GM18502 (cell line): ENCODE measurements around the gene TEPSIN.

ENCODE experiments used
- ATAC-seq: cut with Tn5 transposase; IDR thresholded peaks from one replicate; pipeline ENCODE4 v1.9.1; 2021; ENCODE audit warnings: mild to moderate bottlenecking; ENCODE audit not compliant: unreplicated experiment, poor library complexity

Gene TEPSIN

DNA sequence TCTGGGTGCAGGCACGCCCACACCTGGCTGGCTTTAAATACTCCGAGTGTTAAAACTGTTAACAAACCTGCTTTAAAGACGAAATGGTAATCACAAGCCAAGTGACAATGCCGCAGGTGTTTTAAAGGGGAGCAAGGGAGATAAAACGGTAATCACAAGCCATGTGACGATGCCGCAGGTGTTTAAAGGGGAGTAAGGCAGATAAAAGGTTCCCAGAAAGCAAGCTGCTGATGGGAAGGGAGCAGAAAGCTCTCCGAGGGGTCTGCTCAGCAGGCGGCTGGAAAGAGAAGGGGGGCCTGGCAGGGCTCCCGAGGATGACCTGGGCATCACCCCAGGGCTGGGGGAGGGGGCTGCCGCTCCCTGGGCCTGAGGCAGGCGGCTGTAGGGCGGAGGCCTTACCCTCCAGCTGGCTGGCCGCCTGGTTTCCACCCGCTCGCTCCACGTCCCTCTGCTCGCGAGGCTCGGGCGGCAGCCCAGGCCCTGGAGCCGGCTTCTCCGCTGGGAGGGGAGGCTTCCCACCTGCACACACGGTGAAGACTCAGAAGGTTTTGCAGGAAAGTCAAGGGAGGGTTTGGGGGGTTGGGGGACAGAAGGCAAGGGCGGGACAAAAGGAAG, 12.3 kb upstream of the TEPSIN start:
- ATAC-seq, result no peak

DNA sequence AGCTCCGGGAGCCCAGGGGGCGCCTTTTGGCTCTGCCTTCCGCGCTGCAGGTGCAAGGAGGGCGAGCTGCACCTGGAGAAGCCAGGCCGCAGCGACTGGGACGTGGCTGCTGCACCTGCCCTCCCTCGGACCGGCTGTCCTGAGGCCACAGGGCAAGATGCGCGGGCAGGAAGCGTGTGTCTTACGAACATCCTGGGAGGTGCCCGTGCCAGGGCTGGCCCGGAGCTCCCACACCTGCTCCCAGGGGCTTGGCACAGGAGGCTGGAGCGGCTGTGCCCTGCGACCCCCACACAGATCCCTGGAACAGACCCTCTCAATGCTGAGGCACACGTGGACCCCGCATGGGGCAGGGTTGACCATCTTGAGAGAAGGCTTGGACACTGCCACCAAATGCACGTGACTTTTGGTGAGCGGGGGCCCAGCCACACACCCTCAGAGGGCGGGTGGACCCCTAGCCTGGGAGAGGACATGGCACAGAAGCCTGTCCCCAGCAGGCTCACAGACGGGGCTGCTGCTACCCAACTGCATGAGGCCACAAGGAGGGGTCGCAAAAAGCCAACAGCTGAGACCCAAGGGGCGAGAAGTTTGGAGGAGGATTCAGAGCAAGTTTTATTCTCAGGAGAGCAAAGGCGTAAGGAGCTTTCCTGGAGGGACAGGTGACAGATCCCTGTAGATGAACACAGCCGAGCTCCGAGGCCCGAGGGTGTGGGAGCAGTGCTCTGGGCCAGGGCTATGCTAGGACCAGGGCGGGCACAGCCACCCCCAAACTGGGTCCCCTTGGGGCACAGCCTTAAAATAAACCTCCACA, 11.6 kb upstream of the TEPSIN start:
- ATAC-seq, result no peak

DNA sequence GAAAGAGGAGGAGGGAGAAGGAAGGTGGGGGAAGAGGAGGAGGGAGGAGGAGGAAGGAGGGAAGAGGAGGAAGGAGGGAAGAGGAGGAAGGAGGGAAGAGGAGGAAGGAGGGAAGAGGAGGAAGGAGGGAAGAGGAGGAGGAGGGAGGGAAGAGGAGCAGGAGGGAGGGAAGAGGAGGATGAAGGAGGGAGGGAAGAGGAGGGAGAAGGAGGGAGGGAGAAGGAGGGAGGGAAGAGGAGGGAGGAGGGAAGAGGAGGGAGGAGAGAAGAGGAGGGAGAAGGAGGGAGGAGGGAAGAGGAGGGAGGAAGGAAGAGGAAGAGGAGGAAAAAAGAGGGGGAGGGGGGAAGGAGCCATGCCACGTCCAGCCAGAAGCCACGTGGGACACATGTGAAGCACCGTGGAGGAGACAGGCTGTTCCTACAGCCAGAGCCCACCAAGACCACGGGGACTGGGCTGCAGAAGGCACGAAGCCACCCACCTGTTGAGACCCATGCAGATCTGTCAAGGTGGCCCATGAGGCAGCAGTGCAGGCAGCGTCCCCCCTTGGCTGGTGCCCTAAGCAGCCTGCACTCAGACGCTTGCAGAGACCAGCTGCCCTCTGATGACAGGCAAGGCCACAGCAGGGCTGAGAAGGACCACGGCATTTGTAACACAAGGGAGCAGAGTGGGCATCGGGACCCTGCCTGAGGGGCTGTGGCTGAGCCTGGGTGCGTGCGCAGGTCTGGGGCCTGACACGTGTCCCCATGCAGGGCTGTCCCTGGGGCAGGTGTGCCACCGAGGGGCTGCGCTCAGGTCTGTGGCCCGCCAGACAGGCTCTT, 10.6 kb upstream of the TEPSIN start:
- no peak for ATAC-seq

DNA sequence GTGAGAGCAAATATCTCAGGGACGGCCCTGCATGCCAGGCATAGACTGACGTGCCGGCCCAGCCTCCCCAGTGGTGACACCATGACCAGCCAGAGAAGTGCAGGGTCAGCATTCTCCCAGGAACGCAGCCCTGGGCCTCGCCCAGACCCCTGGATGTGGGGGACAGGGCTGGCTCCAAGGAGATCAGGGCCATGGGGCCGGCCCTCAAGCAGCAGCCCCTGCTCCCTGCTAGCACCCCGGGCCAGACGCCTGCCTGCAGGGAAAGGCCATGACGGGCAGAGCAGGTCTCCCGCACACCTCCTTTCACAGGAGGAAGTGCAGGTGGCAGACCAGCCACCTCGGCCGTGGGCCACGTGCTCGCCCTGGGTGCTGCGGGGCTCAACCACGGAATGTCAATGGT, 9.8 kb upstream of the TEPSIN start:
- ATAC-seq, result no peak

DNA sequence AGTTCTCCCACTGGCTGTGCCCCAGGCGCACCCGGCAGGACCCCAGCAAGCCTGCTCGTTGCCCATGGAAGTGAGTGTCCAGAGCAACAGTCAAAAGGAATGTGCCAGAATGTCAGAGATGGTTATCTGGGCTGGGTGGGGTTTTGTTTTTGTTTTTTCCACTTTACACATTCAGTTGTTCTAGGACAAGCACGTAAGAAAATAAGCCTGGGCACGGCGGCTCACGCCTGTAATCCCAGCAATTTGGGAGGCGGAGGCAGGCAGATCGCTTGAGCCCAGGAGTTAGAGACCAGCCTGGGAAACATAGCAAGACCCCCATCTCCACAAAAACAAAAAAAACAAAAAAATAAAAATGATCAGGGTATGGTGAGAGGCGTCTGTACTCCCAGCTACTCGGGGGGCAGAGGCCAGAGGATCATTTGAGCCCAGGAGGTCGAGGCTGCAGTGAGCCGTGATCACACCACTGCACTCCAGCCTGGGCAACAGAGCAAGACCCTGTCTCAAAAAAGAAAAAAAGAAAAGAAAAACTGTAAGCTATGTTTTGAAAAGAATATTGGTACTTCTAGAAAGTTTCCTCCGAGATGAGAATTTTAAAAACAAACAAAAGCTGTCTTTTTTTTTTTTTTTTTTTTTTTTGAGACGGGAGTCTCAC, 8.6 kb upstream of the TEPSIN start:
- ATAC-seq, result no peak

DNA sequence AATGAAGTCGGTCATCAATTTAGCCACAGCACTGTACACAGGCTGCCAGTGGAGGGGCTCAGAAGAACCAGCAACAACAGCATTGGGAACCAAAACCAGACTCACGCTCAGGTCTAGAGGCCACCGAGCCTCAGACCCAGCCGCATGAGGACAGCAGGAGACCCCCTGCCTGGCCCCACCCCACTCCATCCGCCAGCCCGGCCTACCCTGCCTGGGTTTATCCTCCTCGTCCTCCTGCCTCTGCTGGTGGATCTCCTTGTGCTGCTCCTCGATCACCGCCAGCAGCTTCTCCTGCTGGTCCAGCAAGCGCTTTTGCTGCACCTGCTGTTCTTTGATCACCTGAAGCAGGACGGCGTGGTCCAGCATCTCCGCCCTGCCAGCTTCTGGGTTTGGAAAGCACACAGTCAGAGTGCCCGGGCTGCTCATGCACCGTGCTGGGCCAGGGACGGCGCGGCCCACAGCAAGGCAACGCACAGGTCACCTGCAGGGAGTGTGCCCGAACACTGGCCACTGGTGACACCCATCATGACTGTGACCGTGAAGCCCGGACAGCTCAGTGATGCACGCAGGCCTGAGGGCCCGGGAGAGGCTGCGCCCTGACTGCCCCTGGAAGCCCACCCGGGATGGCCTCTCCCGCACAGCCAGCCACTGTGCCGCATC, 8.0 kb upstream of the TEPSIN start:
- no peak for ATAC-seq

DNA sequence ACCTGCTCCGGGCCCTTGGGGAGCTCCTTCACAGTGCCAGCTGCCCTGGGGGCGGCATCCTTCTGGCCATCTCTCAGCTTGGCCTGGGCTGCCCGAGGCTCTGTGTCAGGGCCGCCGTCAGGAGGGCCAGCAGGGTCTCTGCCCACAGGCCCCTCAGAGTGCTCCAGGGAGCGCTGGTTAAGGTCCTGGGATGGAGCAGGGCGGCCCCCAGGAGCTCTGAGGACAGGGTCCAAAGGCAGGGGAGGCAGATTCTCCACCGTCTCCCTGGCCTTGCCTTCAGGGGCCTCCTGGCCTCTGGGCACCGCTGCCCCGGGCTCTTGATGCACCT, 7.5 kb upstream of the TEPSIN start:
- ATAC-seq, result no peak

DNA sequence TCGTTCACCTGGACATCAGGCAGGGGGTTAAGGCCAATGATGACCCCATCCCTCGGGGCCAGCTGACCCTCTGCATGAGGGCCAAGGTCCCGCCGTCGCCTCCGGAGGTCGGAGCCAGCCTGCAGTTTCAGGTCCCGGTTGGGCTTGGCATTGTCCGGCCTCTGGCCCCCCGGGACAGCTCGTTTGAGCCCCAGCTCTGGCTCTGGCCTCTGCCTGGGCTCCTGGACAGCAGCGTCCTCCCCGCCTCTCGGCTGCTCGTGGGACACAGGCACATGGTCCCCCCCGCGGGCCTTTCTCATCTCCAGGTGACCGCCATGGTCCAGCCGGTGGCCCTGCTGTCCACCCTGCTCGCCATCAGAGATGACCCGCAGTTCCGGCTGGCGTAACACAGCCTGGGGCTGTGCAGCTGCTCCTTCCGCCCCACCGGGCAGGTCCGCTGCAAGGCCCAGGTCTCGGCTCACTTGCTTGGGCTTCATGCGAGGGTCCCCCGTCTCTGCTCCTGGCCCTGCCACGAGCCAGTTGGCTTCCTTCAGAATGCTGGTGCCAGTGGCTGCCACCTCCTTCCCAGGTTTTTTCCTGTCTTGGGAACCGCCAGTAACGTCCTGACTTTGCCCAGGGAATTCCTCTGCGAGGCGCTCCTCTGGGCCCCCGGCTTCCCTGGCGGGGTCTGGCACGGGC, 6.9 kb upstream of the TEPSIN start:
- no peak for ATAC-seq

DNA sequence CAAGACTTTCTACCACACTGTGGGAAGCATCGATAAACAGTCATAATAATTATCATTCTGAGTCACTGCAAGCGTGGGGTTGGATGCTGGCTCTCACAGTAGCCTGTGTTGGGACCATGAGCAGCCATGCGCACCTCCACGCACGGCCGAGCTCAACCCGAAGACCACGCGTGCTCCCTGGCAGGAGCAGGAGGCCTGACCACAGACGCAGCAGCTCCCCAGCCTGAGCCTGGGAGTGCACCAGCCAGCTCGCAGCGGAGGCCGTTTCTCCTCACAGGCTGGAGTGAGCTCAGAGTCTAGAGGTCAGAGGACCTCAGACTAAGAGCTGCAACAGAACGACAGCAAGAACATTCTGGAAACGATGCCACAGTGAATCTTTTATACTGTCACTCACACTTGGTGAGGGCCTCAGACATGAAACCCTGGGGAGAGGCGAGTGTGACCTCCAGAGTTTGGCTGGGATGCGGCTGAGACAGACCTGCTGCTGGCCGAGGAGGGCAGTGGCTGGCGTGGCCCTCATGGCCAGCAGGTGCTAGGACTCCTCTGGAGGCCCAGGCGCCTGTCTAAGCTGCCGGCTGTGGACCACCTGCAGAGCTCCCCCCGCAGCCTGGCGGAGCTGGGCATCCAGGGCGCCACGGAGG, 6.3 kb upstream of the TEPSIN start:
- ATAC-seq, result no peak

DNA sequence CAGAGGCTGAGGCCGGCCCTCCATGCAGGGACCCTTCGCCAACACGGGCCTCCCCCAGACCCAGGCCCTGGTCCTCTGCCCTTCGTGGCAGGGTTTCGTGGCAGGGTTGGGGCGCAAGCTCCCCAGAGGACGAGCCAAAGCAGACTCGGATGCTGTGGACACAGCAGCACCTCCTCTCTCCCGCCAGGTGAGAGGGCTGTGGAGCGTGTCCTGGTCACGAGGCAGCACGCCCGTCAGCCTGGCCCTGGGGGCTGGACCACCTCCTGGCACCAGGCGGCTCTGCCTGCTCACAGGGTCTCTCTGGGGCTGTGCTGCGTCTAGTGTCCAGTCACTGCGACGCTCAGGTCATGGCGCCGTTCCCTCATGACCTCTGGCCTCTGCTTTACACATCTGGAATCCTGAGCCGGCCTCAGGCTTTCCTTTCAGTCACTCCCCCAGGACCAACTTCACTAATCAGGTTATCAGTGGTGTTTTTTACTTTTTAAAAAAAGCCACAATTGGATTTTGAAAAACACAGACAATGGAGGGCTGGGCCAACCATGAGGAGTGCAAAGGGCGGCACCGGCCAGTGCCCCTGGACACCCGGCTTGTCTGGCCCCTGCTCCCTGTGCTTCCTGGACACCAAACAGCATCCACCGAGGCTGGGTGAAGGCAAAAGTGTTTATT, 5.6 kb upstream of the TEPSIN start:
- no peak for ATAC-seq

DNA sequence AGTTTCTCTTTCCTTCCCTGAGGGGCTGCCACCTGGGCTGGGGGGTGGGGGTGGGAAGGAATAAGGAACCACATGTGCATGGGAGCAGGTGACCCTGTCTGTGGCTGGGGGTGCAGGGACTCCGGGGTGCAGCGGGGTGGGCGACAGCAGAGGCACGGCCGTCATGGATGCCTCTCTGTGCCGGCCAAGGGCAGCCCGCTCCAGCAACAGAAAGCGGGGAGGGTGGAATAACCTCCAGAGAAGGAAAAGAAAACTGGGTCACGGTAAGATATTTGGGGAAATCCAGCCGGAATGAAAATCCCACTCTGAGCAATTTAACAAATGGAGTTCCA, 4.4 kb upstream of the TEPSIN start:
- ATAC-seq, result no peak

DNA sequence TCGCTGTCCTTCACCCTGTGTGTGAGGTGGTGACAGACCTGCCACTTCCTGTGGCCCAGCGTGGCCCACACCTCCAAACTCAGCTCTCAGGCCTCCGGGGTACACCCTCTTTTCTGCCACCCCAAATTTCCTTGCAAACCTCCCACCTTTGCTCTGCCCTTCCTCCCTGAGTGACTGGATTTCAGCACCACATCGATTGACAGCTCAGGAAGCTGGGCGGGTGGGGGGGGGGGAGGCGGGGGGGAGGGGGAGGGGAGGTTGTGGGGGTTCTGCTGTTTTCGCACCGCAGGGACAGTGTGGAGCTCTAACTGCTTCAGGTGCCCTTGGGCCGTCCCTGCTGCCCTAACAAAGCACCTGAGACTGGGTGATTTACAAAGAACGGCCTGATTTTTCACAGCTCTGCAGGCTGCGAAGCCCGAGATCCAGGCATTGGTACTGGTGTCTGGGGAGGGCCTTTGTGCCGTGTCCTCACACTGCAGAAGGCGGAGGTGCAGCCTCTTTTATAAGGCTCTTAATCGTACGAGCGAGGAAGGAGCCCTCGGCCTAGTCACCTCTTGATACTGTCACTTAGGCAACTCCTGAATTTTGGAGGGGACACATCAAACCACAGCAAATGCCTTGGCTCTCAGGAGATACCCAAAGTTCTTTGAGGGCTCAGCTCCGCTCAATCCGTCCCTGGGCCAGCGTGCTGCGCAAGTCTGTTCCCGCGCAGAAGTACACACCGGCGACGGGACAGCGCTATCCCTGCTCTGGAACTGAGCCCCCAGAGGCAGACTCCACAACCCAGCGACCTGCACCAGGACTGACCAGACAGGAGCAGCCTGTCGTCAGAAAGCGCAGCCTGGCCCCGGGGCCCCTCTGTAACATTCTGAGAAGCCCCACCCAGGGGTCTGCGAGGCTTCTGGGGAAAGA, 3.8 kb upstream of the TEPSIN start:
- no peak for ATAC-seq

DNA sequence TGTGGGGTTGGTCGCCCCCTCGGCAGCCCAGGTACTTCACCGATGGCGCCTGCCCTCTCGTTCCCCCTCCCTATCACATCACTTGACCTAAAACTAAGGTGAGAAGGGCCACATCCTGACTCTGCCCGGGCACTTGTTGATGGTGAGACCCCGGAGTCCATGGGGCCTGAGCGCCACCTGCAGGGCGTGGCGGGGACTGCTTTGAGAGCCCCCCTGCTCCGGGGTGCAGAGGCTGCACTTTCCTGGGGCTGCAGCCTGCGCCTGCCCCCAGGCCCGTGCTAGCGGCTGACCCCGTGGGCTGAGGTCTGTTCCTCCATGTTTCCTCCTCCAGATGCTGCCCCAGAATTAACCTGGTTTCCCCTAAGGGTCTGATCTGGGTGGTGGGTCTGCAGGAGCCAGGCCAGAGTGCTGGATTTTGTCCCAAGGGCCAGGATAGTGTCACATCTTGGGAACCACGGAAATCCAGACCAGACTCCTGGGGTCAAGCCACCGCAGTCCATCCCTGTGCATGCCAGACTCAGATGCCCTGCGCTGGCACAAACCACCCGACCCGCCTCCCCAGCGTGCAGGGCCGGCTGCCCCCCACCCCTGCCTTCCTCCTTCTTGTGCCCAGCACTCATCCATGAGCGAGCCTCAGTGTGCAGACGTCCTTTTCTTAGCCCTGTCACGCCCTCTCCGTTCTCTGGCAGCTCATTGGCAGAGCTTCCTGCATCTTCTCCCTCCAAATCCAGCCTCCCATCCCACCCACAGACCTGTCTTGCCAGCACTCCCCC, 3.0 kb upstream of the TEPSIN start:
- no peak for ATAC-seq

DNA sequence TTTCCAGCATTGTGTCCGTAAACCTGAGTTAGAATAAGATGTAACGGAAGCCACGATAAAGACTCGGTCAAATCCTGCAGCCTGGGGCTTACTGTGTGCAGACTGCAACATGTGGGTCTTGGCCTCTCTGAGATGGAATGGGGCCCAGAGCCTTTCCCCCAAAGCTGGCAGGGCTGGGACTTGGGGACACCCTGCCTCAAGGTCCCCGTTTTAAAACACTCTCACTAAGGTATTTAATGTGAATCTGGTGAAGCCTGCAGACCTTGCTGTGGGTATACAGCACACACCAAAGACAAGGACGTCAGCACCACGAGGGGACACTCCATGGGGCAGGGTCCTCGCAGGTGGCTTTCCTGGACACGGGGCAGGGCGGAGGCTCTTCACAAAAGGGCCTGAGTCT, 2.3 kb upstream of the TEPSIN start:
- ATAC-seq, result no peak

DNA sequence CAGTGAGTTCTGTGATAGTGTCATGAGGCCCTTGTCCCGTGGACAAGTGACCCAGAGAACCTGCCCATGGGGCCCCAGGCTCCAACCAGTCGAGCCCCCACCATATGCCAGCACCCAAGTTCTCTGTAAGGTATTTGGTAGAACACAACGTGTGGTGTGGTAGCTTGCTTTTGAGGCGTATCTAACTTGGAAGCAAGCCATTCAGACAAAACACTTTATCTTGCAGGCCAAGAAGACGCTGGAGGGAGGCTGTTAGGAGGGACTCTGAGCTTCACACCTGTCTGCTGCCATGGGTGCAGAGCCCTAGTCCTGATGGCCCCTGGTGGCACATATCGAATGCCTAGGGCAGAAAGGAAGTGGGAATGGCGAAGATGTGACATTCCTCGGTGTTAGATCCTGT, 1.9 kb upstream of the TEPSIN start:
- ATAC-seq, result no peak

DNA sequence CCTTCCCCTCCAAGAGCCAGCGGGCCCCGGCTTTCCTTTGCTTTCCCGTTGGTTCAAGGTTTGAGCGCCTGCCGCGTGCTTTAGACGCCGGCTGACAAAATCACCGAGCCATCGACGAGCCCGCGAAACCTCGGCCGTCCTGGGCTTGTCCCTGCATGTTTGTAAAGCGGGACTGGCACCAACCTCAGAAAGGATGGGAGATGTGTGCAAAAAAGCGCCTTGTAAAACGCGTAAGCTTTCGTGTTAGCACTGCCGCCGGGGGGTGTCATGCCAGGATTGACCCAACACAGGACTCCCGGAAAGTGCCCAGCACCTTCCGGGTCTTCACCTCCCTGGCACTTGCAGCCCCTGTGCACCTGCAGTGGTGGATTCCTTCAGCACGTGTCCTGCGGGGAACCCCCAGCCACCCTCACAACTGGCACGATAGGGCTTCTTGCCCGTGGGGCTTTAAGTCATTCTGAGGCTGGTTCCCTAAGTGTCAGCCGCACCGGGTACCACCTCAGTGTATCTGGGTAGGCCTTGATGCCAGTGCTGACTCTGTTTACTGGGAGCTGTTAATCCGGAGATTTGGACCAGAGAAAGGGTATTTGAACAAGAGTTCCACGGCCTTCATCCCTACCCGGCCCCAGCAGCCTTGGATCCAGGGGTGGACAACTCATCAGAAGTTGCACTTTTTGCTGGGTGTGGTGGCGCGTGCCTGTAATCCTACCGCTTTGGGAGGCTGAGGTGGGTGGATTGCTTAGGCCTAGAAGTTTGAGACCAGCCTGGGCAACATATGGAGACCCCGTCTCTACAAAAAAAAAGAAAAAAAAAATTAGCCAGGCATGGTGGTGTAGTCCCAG, 1.1 kb upstream of the TEPSIN start:
- ATAC-seq, result no peak

DNA sequence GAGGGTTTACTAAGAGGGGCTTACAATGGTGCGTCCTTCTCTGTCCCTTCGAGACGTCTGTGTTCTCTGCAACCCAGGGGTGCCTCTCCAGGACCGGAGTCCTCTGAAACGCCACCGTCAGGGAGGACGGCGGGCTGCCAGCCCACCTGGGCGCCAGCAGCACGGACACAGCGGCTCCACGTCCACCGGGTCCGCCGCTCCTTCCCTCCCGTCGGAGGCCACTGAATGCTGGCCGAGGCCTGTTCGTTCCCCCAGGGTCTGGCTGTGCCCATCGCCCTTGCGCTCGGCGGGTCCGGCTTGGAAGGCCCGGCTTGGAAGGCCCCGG, 403 bp downstream of the TEPSIN start:
- ATAC-seq, result peak; percentile 1
